Activated naive CD4-positive, alpha-beta T cell treated with anti-CD3 and anti-CD28 coated beads for 36 hours (primary cell): ENCODE results near the gene PDIK1L. TPM values are rescaled to one million over a fixed set of nuclear protein-coding genes. Genes with fewer than 3 reads are reported as not detected.
A peak's percentile ranks its signal among the peaks of the same experiment; 100 is the strongest.

Experiments
- CTCF ChIA-PET: fragments of 350-600 bp; sonication (Branson Sonifier 250); formaldehyde crosslinking; loops from one replicate; lab custom pipeline; 2021; ENCODE audit warnings: antibody characterized with exemption; lab: Charles Lee
- DNase-seq: peaks from one replicate; pipeline ENCODE4 v3.0.0-alpha.2; 2020
- H3K27ac Mint-ChIP-seq: one replicate; pipeline ENCODE4 v1.8.0; 2021; ENCODE audit warnings: mild to moderate bottlenecking, mixed read lengths
- H3K27me3 Mint-ChIP-seq: one replicate; pipeline ENCODE4 v1.8.0; 2021; ENCODE audit warnings: low read depth, mixed read lengths
- H3K36me3 Mint-ChIP-seq: one replicate; pipeline ENCODE4 v1.8.0; 2021; ENCODE audit warnings: low read depth, mixed read lengths
- H3K4me1 Mint-ChIP-seq: one replicate; pipeline ENCODE4 v1.8.0; 2021; ENCODE audit warnings: low read depth, mixed read lengths
- H3K4me3 Mint-ChIP-seq: one replicate; pipeline ENCODE4 v1.8.0; 2021; ENCODE audit warnings: mild to moderate bottlenecking, moderate library complexity, mixed read lengths
- H3K9me3 Mint-ChIP-seq: one replicate; pipeline ENCODE4 v1.8.0; 2021; ENCODE audit warnings: mixed read lengths
- intact Hi-C: fragments of 100-400 bp; cut with micrococcal nuclease; formaldehyde crosslinking; loops from one replicate; pipeline ENCODE4 v1.15.1; 2023
- total RNA-seq, 2 experiments: library from RNA; stranded (reverse); gene quantifications; one replicate each; pipeline ENCODE4 v1.2.3, GENCODE V29; 2021

The PDIK1L gene
- total RNA-seq, 2 experiments from 2014 or later: 20.5 to 21.4 TPM

DNA sequence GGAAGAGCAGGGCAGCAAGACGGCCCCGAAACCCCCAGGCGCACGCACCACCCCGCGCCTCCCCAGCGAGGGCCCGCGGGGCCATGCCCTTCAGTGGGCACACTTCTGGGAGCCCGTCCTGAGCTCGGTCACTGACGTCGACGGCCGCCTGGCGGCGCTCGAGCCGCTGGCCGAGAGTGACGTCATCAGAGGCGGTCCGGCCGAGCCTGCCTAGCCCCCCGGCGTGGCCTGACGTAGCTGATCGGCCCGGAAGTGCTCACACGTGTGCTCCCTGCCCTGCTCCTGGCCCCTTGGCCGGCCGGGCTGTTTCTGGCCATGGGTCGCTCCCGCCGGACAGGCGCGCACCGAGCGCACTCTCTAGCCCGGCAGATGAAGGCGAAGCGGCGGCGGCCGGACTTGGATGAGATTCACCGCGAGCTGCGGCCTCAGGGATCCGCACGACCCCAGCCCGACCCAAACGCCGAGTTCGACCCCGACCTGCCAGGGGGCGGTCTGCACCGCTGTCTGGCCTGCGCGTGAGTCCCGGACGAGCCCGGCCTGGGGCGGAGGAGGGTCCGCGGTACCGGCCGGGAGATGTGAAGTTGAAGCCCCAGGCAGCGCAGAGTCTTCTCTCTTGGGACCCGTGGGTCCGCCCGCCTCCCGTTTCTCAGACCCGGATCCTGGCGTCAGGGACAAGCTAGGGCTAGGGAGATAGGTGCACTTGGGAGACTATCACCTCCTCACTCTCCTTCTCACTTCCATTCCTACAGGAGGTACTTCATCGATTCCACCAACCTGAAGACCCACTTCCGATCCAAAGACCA is 58.2 kb downstream of the PDIK1L start, which contains the start of gene ZNF593:
Gene ZNF593, plus strand, starts transcription at position 240 of the 803 bp plus-strand sequence. Its CDS starts 76 bp downstream, at position 316.
- H3K27ac Mint-ChIP-seq: peak within 1 kb of the TSS; percentile 60
- H3K27me3 Mint-ChIP-seq: no peaks in the 10 kb centered on the region
- CTCF ChIA-PET: interaction anchor here (0.6 to 2.1 kb wide), 20 partner anchors 9 to 222 kb away, joined by 3 to 31 read pairs (median 3); partner anchors contain the start of gene CEP85
- no peaks in the 10 kb centered on the region for H3K9me3 Mint-ChIP-seq
- intact Hi-C loops: loop anchor here (1.0 kb wide), 2 partner anchors 64 to 151 kb away; partner anchors contain the start of gene CEP85
- peaks cover 8% of the 10 kb centered on the region for H3K4me1 Mint-ChIP-seq
- H3K36me3 Mint-ChIP-seq: peaks cover 5% of the 10 kb centered on the region
- H3K4me3 Mint-ChIP-seq: peak within 1 kb of the TSS; percentile 78
- DNase-seq: peak; percentile 89

DNA sequence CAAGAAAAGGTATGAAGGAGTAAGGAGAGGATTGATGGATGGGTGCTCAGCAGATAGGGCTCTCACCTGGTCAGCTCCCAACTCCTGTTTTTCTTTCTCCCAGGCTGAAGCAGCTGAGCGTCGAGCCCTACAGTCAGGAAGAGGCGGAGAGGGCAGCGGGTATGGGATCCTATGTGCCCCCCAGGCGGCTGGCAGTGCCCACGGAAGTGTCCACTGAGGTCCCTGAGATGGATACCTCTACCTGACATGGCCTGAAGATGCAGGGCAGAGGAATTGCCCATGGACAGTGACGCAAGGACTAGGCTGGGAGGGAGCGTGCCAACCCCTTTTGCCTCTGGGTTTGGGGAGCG is 58.8 kb downstream of the PDIK1L start:
- no peaks in the 10 kb centered on the region for H3K27me3 Mint-ChIP-seq
- intact Hi-C loops: no loop called here
- H3K36me3 Mint-ChIP-seq: peaks cover 5% of the 10 kb centered on the region
- no peak for DNase-seq
- no peaks in the 10 kb centered on the region for H3K9me3 Mint-ChIP-seq
- CTCF ChIA-PET: interaction anchor here (0.9 to 2.1 kb wide), 12 partner anchors 8 to 194 kb away, joined by 3 to 31 read pairs (median 4); partner anchors contain the start of gene CEP85
- H3K4me1 Mint-ChIP-seq: peaks cover 8% of the 10 kb centered on the region
- peak overlapping the region; percentile 14 for H3K27ac Mint-ChIP-seq
- peak overlapping the region; percentile 78 for H3K4me3 Mint-ChIP-seq

DNA sequence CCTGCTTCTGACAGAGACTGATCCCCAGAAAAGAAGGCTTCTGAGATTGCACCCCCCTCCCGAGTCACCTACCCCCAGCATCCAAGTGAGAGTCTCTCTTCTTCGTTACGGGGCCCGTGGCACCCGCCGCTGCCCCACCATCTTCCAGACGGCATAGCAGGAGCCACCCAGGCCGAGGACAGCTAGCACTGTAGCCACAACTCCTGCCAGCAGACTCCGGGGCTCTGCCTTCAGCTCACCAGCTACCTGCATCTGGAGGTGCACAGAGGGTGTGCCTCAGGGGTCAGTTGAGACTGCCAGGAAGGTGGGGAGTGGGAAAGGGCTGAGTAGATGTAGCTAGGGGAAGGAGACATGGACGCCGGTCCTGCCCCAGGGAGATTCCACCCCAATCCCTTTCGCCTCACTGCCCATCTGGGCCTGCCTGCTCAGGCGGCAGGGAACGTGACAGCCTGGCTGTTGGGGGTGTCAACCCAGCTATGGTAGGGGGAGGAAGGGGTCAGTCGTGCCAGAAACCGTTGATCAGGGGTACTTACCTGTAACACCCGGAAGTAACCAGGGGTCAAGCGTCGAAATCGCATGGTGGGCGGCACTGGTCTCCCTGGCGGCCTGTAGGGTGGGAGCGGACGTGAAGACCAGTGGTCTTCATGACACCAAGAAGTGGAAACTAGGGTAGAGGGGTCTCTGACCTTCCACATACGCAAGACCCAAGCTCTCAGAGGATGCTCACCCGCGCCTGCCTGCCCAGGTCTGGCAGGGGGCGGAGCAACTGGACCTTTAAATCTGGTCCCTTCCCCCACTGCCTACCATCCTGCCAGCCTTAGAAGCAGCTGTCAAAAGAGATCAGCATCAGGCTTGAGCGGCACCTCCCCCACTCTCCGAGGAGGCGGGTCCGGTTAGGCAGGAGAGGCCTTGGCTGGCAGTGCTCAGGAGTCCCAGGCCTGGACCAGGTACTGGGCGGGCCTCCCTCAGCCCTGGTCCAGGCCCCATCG is 59.8 kb downstream of the PDIK1L start, which contains the start of gene ZNF593OS:
Gene ZNF593OS, minus strand, starts transcription at position 749 of the 989 bp plus-strand sequence. Its CDS starts 171 bp downstream, at position 578.
- intact Hi-C loops: no loop called here
- H3K36me3 Mint-ChIP-seq: peaks cover 5% of the 10 kb centered on the region
- no peak within 1 kb of the TSS for H3K27ac Mint-ChIP-seq
- DNase-seq: no peak
- H3K9me3 Mint-ChIP-seq: no peaks in the 10 kb centered on the region
- H3K27me3 Mint-ChIP-seq: no peaks in the 10 kb centered on the region
- H3K4me1 Mint-ChIP-seq: peaks cover 8% of the 10 kb centered on the region
- CTCF ChIA-PET: interaction anchor here (0.6 to 1.8 kb wide), 7 partner anchors 8 to 301 kb away, joined by 3 to 5 read pairs (median 4); partner anchors contain the start of gene CEP85
- peak within 1 kb of the TSS; percentile 78 for H3K4me3 Mint-ChIP-seq

Other genes with a start within 250 kb of the PDIK1L start
- gene PAQR7, start 236.1 kb upstream of the PDIK1L start, total RNA-seq: 1 to 10 TPM; 2.8 to 3.1 TPM
- 100 to 1,000 TPM; 708 to 746 TPM for gene STMN1, start 205.4 kb upstream of the PDIK1L start, total RNA-seq
- 1 to 10 TPM; 4.7 to 5.2 TPM for gene PAFAH2, start 113.8 kb upstream of the PDIK1L start, total RNA-seq
- gene EXTL1, start 90.0 kb upstream of the PDIK1L start, total RNA-seq: not detected
- not detected for gene SLC30A2, start 65.7 kb upstream of the PDIK1L start, total RNA-seq
- gene TRIM63, start 44.2 kb upstream of the PDIK1L start, total RNA-seq: under 1 TPM; 0.33 to 0.40 TPM
- under 1 TPM in 1 of 2 experiments, not detected in 1; 0.07 TPM for gene FAM110D, start 47.3 kb downstream of the PDIK1L start, total RNA-seq
- not detected for gene C1orf232, start 57.1 kb downstream of the PDIK1L start, total RNA-seq
- 10 to 100 TPM; 24.0 to 26.8 TPM for gene ZNF593, start 58.1 kb downstream of the PDIK1L start, total RNA-seq
- not detected for gene ZNF593OS, start 60.0 kb downstream of the PDIK1L start, total RNA-seq
- 1 to 10 TPM; 1.5 to 1.8 TPM for gene CNKSR1, start 65.7 kb downstream of the PDIK1L start, total RNA-seq
- not detected for gene CATSPER4, start 78.8 kb downstream of the PDIK1L start, total RNA-seq
- gene CEP85, start 122.4 kb downstream of the PDIK1L start, total RNA-seq: 10 to 100 TPM; 45.7 to 47.0 TPM
- gene SH3BGRL3, start 168.3 kb downstream of the PDIK1L start, total RNA-seq: 100 to 1,000 TPM; 130 to 132 TPM
- 10 to 100 TPM; 26.4 to 26.9 TPM for gene UBXN11, start 194.8 kb downstream of the PDIK1L start, total RNA-seq
- 100 to 1,000 TPM; 129 to 141 TPM for gene CD52, start 206.1 kb downstream of the PDIK1L start, total RNA-seq
- under 1 TPM; 0.37 to 0.72 TPM for gene CRYBG2, start 242.3 kb downstream of the PDIK1L start, total RNA-seq